Stimulated activated CD4-positive, alpha-beta T cell treated with anti-CD3 and anti-CD28 coated beads, Interleukin-15, amount 100 ng/mL, for 1 hour (primary cell): ENCODE data around the gene MGAM2.

ENCODE experiments used
- DNase-seq, 2 donors: peaks; one replicate each; pipeline ENCODE4 v3.0.0-alpha.2; 2020; ENCODE audit warnings: low read depth in 1 of 2, low spot score in 1 of 2

Gene MGAM2

DNA sequence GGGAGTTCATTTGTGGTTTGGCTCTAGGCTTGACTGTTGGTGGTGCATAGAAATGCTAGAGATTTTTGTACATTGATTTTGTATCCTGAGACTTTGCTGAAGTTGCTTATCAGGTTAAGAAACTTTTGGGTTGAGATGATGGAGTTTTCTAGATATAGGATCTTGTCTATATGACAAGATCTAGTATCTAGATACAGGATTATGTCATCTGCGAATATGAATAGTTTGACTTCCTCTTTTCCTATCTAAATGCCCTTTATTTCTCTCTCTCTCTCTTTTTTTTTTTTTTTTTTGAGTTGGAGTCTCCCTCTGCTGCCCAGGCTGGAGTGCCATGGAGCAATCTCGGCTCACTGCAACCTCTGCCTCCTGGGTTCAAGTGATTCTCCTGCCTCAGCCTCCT, 62.9 kb downstream of the MGAM2 start:
- no peak for DNase-seq

DNA sequence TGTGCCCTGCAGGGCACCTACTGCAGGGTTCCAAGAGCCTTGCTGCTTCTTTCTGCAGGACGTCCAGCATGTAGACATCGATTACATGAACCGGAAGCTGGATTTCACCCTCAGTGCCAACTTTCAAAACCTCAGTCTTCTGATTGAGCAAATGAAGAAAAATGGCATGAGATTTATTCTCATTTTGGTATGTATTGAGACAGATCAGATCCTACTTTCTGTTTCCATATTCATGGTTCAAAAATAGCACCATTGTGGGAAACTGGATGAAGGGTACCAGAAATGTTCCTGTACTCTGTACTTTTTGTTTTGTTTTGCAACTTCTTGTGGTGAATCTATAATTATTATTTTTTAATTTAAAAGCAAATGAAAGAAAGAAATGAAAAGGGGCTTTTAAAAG, 64.1 kb downstream of the MGAM2 start:
- no peak for DNase-seq

DNA sequence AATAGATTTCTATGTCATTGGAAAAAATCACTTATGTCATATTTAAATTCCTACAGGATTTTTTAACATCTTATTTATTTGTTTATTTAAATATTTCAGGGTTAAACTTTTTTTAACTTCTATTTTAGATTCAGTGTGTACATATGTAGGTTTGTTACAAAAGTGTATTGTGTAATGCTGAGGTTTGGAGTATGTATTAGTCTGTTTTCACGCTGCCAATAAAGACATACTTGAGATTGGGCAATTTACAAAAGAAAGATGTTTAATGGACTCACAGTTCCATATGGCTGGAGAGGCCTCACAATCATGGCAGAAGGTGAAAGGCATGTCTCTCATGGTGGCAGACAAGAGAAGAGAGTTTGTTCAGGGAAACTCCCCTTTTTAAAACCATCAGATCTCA, 65.4 kb downstream of the MGAM2 start:
- no peak for DNase-seq

DNA sequence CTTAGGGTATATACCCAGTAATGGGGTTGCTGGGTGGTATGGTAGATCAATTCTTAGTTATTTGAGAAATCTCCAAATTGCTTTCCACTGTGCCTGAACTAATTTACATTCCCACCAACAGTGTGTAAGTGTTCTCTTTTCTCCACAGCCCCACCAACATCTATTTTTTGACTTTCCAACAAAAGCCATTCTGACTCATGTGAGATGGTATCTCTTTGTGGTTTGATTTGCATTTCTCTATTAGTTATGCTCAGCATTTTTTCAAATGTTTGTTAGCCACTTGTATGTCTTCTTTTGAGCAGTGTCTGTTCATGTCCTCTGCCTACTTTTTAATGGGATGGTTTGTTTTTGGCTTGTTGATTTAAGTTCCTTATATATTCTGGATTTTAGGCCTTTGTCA, 66.4 kb downstream of the MGAM2 start:
- DNase-seq = no peak

DNA sequence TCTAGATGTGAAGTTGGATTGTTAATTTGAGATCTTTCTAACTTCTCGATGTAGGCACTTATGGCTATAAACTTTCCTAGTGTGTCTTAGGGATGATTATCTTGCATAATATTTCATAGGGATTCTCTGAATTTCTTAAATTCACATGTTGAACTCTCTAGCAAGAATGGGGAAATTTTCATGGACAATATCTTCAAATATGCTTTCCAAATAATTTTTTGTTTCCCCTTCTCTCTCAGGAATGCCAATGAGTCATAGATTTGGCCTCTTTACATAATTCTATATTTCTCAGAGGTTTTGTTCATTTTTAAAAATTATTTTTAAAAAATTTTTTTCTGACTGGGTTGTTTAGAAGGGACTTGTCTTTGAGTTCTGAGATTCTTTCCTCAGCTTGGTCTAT, 68.9 kb downstream of the MGAM2 start:
- DNase-seq = no peak

DNA sequence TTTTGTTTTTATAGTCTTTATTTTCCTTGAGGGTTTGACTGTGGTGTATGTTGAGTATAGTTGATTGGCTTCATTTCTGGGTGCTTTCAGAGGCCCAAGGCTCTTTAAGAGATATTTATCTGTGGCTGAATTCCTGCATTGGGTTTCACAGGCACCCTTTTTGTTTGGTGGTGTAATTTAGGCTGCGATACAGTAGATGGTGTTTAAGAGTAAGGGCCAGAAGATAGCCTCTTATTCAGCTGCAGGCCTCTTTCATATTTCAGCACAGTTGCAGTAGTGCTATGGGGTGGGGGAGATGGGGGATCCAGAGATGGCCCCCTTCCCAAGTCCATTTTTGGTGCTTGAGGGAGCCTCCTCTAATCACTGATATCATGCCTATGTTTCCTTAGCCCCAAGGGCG, 69.7 kb downstream of the MGAM2 start:
- no peak for DNase-seq

DNA sequence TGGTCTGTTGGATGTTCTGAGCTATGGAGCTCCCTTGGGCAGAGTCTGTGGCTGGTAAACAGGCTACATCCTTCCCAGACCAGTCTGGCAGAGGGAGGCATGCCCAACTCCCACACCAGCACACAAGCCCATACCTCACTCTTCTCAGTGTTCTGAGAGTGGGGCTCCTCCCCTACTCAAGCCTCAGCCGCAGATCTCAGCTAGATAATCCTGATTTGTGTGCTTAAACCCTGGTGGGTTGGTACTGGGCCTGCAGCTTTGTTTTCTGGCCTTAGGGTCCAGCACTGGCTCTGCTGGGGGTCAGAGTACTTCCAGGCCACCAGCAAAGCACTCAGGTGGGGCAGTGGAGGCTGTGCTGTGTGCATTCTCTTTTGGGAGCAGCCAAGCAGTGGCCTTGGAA, 70.4 kb downstream of the MGAM2 start:
- no peak for DNase-seq

DNA sequence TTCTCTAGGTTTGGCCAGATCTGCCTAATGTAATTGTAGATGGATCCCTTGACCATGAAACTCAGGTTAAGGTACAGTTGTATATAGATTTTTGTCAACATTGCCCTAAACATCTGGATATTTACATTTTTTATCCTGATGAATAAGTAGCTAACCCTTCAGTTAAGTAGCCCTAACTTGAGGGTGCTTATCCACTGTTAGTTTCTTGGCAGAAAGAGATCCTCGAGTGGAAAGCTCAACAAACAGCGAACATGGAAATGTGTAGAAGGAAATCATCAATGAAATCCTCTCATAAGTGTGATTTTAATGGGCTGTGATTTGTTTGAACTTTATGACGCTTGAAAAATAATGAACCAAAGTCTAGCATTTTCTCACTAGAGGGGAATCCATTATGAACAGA, 73.6 kb downstream of the MGAM2 start:
- no peak for DNase-seq

DNA sequence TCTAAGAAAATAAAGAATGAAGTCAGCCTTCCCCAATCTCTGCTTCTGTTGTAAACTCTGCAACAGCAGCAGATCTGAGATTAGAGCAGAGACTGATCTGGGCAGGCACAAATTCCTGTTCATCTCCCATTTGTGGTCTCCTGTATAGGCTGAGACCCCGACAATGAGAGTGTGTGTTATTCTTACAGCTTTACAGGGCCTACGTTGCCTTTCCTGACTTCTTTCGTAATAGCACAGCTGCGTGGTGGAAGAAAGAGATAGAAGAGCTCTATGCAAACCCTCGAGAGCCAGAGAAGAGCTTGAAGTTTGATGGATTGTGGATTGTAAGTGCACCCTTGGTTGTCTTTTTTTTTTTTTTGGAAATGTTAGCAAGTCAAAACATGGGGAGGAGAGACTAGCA, 74.3 kb downstream of the MGAM2 start:
- DNase-seq = no peak

DNA sequence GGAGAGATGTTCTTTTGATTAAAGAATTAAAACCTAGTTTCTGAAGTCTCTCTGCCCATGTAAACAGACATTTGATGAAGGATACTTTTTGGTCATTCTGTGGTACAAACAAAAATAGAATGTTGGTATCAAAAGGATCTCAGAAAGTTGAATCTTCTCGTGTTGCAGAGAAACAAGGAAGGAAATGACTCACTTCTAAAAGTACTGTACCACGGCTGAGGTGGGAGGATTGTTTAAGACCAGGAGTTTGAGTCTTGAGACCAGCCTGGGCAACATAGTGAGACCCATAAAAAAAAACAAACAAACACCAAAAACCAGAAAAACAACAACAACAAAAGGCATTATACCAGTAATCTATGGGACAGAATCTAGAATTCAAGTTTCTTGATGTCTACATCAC, 76.6 kb downstream of the MGAM2 start:
- DNase-seq = no peak

DNA sequence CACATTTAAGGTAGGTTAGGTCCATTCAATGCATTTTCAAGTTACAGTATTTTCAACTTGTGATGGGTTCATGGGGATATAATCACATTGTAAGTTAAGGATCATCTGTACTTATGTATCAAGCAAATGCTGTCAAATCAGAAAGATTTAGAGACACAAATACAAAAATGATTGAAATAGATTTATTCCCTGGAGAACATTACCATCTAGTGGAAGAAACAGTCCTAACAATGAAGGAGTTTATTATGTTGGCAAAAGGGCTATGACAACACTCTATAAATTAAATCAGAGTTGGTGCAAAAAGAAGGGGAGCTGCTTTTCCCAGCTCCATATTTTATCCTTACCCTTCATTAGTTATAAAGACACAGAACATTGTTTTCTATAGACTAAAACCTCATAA, 77.3 kb downstream of the MGAM2 start:
- DNase-seq = no peak

DNA sequence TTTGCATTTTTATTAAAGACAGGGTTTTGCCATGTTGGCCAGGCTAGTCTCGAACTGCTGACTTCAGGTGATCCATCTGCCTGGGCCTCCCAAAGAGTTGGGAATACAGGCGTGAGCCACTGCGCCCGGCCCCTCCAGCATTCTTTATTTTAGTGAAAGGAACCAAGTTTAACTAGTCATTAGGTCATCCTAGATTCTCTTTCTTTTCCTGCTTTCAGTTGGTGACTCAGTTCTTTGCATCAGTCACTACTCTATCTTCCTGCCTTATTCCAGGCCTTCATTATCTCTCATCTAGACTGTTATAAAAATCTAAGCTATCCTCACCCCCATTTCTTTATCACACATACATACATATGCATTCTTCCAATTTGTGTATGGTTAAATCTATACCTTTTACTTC, 82.7 kb downstream of the MGAM2 start:
- no peak for DNase-seq

DNA sequence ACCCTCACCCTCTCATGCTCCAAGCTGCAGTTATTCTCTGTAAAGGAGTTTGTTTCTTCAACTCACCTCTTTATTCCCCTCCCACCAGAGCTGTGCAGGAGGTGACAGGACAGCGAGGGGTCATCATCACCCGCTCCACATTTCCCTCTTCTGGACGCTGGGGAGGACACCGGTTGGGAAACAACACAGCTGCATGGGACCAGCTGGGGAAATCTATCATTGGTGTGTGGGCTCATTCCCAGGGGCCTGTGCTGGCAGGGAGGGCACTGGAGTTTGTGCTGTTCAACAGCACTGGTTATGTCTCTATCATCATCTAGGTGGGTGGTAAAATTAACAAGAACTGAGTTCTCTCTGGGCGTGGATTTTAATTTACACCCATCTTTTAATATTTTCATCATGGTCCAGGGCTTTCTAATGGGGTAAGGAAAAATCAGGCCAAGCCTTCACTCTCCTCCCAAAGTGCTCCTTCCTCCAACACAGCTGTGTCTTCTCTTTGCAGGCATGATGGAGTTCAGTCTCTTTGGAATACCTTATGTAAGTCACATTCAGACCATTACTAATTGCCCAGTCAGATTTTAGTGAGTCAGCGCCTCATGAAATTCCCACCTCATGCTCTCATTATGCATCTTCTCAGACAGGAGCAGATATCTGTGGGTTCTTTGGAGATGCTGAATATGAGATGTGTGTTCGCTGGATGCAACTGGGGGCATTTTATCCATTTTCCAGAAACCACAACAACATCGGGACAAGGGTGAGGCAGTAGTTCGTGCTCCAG, 84.7 kb downstream of the MGAM2 start:
- DNase-seq = no peak

DNA sequence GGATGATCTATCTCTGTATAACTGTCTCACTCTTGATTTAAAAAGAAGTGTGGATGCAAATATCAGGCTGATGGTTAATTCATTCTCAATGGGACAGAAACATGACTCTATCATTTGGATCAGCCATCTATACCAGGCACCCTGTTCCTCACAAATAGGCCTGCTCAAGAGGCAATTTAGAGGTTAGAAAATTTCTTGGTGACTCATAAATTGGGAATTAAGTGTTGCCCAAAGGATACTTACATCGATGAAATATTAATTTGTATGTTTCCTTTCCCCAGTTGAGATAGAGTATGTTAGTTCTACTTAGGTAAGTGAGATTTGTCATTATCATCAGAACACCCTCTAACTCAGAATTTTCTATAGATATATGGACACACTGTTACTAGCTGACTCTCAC, 88.7 kb downstream of the MGAM2 start:
- DNase-seq = no peak

DNA sequence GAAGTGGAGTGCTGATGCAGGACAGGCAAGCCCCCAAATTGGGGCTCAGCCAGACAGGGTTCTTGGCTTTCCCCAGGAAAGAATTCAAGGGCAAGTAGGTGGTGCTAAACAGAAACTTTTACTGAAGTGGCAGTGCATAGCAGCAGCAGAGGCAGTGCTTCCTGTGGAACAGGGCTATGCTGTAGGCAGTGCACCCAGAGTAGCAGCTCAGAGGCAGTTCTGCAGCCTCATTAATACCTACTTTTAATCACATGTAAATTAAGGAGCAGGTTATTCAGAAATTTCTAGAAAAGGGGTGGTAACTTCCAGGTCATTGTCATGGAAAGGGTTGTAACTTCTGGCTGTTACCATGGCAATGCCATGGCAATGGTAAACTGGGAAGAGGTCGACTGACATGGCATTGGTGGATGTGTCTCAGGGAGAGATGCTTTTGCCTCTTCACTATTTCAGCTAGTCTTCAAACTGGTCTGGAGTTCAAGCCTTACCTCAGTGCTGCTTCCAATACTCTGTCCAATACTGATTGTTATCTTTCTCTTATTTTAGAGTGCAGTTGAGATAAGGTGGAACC, 117.1 kb downstream of the MGAM2 start:
- no peak for DNase-seq

DNA sequence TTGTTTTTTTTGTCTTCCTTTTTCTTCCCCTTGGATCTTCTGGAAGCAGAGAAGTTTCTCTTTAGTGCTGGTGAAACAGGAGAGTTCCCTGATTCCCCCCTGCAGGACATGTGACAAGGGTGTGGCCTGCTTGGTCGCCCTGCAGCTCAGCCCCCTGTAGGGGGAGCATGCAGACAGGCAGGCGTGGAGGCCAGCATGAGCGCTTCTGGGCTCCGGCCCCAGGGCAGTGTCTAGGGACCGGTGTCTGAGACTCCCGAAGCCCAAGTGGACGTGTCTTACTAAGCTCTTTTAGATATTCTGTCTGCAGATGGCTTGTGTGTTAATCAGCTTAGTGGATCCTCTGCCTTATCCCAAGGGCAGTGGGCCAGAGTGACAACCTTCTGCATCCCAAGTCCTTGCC, 120.2 kb downstream of the MGAM2 start:
- DNase-seq = no peak

DNA sequence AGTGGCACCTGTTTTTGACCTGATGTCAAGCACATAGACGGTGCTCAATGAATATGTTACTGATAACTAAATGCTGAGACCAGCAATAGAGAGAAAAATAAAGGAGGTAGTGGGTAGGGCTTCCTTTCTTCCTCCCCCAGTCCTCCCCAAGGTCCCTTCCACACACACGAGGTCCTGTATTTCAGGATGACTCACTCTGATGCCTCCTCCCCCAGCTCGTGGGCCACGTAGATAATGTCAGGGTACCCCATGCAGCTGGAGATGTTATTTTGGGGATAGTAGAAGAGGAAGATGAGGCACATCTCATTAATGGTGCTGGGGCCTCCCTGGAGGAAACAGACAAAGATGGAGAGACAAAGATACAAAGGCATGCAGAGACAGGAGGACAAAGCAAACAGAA, 129.0 kb downstream of the MGAM2 start:
- no peak for DNase-seq

DNA sequence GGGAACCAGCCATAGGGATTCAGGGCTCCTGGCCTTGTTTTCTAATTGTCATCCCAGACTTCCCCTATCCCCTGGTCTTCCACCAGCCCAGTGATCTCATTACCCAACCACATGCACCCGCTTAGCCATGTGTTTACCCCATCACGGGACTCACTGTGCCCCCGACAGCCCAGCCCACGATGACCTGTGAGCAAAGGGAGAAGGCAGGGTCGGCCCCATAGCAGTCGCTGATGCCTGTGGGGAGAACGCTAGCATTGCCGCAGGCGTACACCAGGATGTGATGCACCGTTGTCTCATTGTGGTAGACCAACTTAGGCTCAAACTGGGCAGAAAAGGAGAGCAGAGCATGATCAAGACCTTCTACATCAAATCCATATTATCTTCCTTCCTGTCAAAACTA, 132.3 kb downstream of the MGAM2 start:
- no peak for DNase-seq

DNA sequence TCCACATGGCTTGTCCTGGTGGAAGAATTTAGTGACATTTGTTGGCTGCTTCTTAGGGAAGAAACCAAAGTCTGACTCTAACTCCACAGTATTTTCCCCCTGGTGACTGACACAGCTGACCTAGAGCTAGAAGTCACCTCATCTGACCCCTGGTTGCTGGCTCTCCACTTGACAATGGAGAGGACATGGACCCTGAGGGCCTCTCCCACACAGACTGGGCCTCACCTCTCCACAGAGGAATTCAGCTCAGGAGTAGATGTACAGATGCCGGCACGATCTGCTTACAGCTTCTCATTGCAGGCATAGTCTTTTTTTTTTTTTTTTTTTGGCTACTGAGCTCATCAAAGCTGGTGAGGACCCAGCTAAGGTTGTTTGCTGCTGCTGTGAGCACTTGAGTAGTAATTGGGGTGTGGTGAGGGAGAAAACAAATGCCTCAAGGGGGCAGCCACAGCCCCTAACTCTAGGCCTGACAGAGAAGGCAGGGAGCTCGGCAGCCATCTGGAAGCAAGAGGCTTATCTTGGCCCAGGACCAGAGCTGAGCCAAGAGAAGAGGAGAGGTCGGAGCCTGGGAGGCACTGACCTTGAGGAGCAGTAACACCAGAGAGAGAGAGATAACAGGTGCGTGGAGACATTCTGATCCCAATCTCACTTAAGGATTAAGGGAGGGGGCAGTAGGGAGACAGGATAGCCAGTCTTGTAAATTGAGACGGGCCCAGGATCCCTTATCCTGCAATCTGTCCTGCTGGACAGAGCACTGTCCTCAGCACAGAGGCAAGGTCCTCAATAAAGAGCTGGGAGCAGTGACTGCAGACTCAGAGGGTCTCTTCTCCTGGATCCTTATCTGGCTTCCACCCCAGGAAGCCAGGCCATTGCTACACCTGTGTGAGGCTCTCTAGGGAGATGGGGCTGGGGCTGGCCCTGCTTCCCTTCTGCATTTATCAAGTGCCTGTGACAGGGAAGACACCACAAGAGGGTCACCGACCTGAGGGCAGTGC, 136.9 kb downstream of the MGAM2 start:
- DNase-seq = no peak

DNA sequence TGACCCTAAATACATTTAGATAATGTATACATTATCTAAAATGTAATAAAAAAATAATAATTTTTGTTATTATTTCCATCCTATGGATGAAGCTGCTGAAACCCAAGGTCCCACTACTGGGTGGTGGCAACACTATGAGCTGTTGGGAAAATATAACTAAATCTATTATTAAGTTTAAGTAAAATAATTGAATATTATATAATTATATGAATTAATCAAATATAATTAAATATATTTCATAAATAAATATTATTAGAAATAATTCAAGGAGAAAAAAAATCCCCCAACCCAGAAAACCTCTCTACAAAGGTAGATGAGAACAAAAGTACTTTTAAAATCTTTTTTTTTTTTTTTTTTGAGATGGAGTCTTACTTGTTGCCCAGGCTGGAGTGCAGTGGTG, 138.4 kb downstream of the MGAM2 start:
- DNase-seq = no peak

DNA sequence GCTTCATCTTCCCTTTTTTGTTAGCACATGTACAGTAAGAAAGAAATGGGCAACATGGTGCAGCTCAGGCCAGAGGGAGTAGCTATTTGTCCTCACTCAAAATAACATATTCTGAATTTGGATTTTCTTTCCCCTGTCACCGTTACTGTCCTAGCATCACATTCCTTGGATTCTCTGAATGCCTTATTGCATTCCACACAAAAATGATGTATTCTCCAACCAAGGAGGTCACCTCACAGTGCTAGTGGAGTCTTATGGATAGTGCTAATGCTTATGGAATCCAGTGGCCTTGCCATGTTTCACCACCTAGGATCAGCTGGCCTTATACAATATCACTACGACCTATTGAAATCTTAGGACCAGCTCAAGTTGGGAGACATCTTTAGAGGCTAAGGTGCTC, 139.2 kb downstream of the MGAM2 start:
- DNase-seq = no peak

DNA sequence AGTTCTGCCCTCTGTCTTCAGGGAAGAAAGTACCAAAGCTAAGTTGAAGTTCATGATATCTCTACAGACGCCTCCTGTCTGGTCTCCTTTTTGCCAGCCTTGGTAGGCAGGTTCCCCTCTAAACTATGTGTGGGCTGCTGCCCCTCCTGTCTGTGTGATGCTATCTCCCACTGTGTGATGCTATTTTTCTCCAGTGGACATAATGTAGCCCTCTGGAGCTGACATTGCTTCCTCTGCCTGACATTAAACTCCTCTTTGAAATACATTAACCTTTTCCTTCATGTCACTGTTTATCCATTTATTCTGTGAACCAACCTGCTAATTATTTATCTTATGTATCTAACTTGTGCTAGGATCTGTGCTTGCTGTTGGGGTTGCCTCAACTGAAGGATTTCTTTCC, 146.4 kb downstream of the MGAM2 start, which contains the start of gene PRSS58:
PRSS58 (minus strand) TSS at position 101 of the 400 bp plus-strand sequence. CDS start 351 bp downstream, outside the sequence.
- DNase-seq = no peak
